H1 (cell line): ENCODE results near the gene BCAR1. TPM values are rescaled to one million over a fixed set of nuclear protein-coding genes. Genes with fewer than 3 reads are reported as not detected.

ENCODE experiments used
- CTCF ChIA-PET: fragments of 300-600 bp; sonication (Branson Sonifier 250); formaldehyde crosslinking; loops from one replicate; lab custom pipeline; 2021; ENCODE audit not compliant: partially characterized antibody; lab: Charles Lee
- POLR2A ChIA-PET: fragments of 300-600 bp; sonication (Branson Sonifier 250); formaldehyde crosslinking; loops from one replicate; lab custom pipeline; 2021; ENCODE audit warnings: inconsistent platforms; ENCODE audit not compliant: partially characterized antibody; lab: Charles Lee
- DNase-seq, 2 experiments: peaks; one replicate each; pipeline versions ENCODE4 v3.0.0 to v3.0.0-alpha.2; 2010 to 2022; ENCODE audit warnings: low spot score in 2 of 2, low read depth in 1 of 2, mixed read lengths in 1 of 2
- FAIRE-seq: peaks from 2 replicates; lab custom pipeline; 2011; peaks lifted over from hg19 to GRCh38; lab: Jason Lieb, UNC
- H2AFZ ChIP-seq: 2 replicates; pipeline ENCODE4 v1.8.1; 2012; ENCODE audit warnings: low read length, inconsistent platforms
- H2AK5ac ChIP-seq: 2 replicates; pipeline ENCODE4 v1.6.1; 2013; ENCODE audit warnings: low read depth, low read length
- H2BK120ac ChIP-seq: replicated peaks from 2 replicates; pipeline ENCODE3; 2013; ENCODE audit warnings: low read depth, low read length, inconsistent platforms
- H2BK12ac ChIP-seq: 2 replicates; pipeline ENCODE4 v1.6.1; 2013; ENCODE audit warnings: low read depth, low read length
- H2BK15ac ChIP-seq: 2 replicates; pipeline ENCODE4 v1.6.1; 2013; ENCODE audit warnings: low read length
- H2BK20ac ChIP-seq: 2 replicates; pipeline ENCODE4 v1.6.1; 2013; ENCODE audit warnings: low read length
- H2BK5ac ChIP-seq: 2 replicates; pipeline ENCODE4 v1.6.1; 2013; ENCODE audit warnings: low read depth, low read length
- H3K14ac ChIP-seq: 2 replicates; pipeline ENCODE4 v1.6.1; 2013; ENCODE audit warnings: inconsistent platforms; ENCODE audit not compliant: insufficient read length
- H3K18ac ChIP-seq: 2 replicates; pipeline ENCODE4 v1.6.1; 2013; ENCODE audit warnings: low read length; ENCODE audit errors: extremely low read depth
- H3K23ac ChIP-seq: 2 replicates; pipeline ENCODE4 v1.6.1; 2013; ENCODE audit warnings: inconsistent platforms; ENCODE audit not compliant: insufficient read length
- H3K23me2 ChIP-seq: 2 replicates; pipeline ENCODE4 v1.6.1; 2013; ENCODE audit warnings: low read depth, low read length
- H3K27ac ChIP-seq: 2 replicates; pipeline ENCODE4 v1.6.1; 2011; ENCODE audit warnings: low read depth, low read length, inconsistent platforms
- H3K27me3 ChIP-seq, 4 experiments: replicated peaks in 1 of 4; 1 replicate in 1 of 4; 2 replicates in 3 of 4; pipeline versions ENCODE4 v1.6.1 to v1.8.1; 2011 to 2013; ENCODE audit warnings: low read length in 3 of 4, mild to moderate bottlenecking in 3 of 4, inconsistent platforms in 2 of 4, mixed read lengths in 2 of 4, moderate library complexity in 1 of 4; ENCODE audit not compliant: control insufficient read depth in 3 of 4, insufficient read depth in 3 of 4; ENCODE audit errors: extremely low read depth in 1 of 4
- H3K36me3 ChIP-seq, 4 experiments: 2 replicates each; pipeline versions ENCODE4 v1.6.1 to v1.8.1; 2011 to 2013; ENCODE audit warnings: mild to moderate bottlenecking in 4 of 4, low read length in 3 of 4, moderate library complexity in 2 of 4, control low read depth in 1 of 4, inconsistent platforms in 1 of 4; ENCODE audit not compliant: insufficient read depth in 4 of 4, control insufficient read depth in 2 of 4
- H3K4ac ChIP-seq: replicated peaks from 2 replicates; pipeline ENCODE3; 2013; ENCODE audit warnings: low read length, low read depth, mixed read lengths, inconsistent platforms; ENCODE audit not compliant: insufficient read length
- H3K4me1 ChIP-seq, 4 experiments: replicated peaks in 1 of 4; 1 replicate in 1 of 4; 2 replicates in 3 of 4; pipeline versions ENCODE4 v1.6.1 to v1.8.1; 2011 to 2013; ENCODE audit warnings: low read length in 3 of 4, inconsistent platforms in 2 of 4, mixed read lengths in 1 of 4; ENCODE audit not compliant: insufficient read depth in 4 of 4, control insufficient read depth in 3 of 4
- H3K4me2 ChIP-seq, 2 experiments: 2 replicates each; pipeline versions ENCODE4 v1.6.1 to v1.8.1; 2011 to 2013; ENCODE audit warnings: low read depth in 2 of 2, low read length in 2 of 2, control low read depth in 1 of 2, inconsistent platforms in 1 of 2, mild to moderate bottlenecking in 1 of 2; ENCODE audit not compliant: insufficient read depth in 1 of 2
- H3K4me3 ChIP-seq, 4 experiments: fragments of 200-600, 300-600 bp in 1 of 4; sonication (generic), shearing (Covaris generic), sonication (Bioruptor Twin) in 1 of 4; 2 replicates each; pipeline versions ENCODE4 v1.5.1 to v1.8.1; 2011 to 2016; ENCODE audit warnings: low read length in 4 of 4, low read depth in 3 of 4, control low read depth in 2 of 4, inconsistent platforms in 2 of 4, mild to moderate bottlenecking in 2 of 4, mixed read lengths in 1 of 4, moderate library complexity in 1 of 4; ENCODE audit not compliant: insufficient read depth in 2 of 4; ENCODE audit errors: extremely low read depth in 1 of 4
- H3K56ac ChIP-seq: replicated peaks from 2 replicates; pipeline ENCODE3; 2013; ENCODE audit warnings: low read depth, mild to moderate bottlenecking, mixed read lengths, low read length, inconsistent platforms; ENCODE audit not compliant: insufficient read length
- H3K79me1 ChIP-seq: 2 replicates; pipeline ENCODE4 v1.6.1; 2013; ENCODE audit warnings: low read depth, low read length, control low read depth
- H3K79me2 ChIP-seq, 2 experiments: 2 replicates each; pipeline versions ENCODE4 v1.6.1 to v1.8.1; 2012 to 2013; ENCODE audit warnings: low read length in 2 of 2, mild to moderate bottlenecking in 2 of 2, inconsistent platforms in 1 of 2; ENCODE audit not compliant: insufficient read depth in 2 of 2, control insufficient read depth in 1 of 2
- H3K9ac ChIP-seq, 4 experiments: replicated peaks in 1 of 4; 1 replicate in 1 of 4; 2 replicates in 3 of 4; pipeline versions ENCODE4 v1.6.1 to v1.8.1; 2011 to 2013; ENCODE audit warnings: low read depth in 3 of 4, low read length in 3 of 4, control low read depth in 2 of 4, mild to moderate bottlenecking in 2 of 4, moderate library complexity in 2 of 4, inconsistent platforms in 1 of 4; ENCODE audit errors: extremely low read depth in 1 of 4
- H3K9me3 ChIP-seq, 2 experiments: 2 replicates each; pipeline versions ENCODE4 v1.6.1 to v1.8.1; 2012 to 2013; ENCODE audit warnings: mild to moderate bottlenecking in 2 of 2, moderate library complexity in 2 of 2, control low read depth in 1 of 2, inconsistent platforms in 1 of 2, low read depth in 1 of 2, low read length in 1 of 2, mixed read lengths in 1 of 2; ENCODE audit not compliant: insufficient read depth in 2 of 2
- H4K20me1 ChIP-seq, 2 experiments: replicated peaks in 1 of 2; 2 replicates each; pipeline versions ENCODE3 to v1.8.1; 2011 to 2013; ENCODE audit warnings: inconsistent platforms in 2 of 2, low read length in 2 of 2, mild to moderate bottlenecking in 1 of 2; ENCODE audit not compliant: insufficient read depth in 2 of 2, control insufficient read depth in 1 of 2
- H4K5ac ChIP-seq: 2 replicates; pipeline ENCODE4 v1.6.1; 2013; ENCODE audit warnings: low read length, low read depth, mixed read lengths, inconsistent platforms; ENCODE audit not compliant: insufficient read length
- H4K8ac ChIP-seq: 2 replicates; pipeline ENCODE4 v1.8.0; 2013; ENCODE audit warnings: mild to moderate bottlenecking, moderate library complexity, low read length, inconsistent platforms; ENCODE audit not compliant: insufficient read depth; ENCODE audit errors: extremely low read depth
- H4K91ac ChIP-seq: replicated peaks from 2 replicates; pipeline ENCODE3; 2013; ENCODE audit warnings: low read length, mixed read lengths, inconsistent platforms; ENCODE audit not compliant: insufficient read length
- ASH2L ChIP-seq: fragments of 200-600, 300-600 bp; sonication (generic); IDR thresholded peaks from one replicate; pipeline ENCODE4 v1.7.1; 2017; ENCODE audit warnings: low read length
- BACH1 ChIP-seq: IDR thresholded peaks from 2 replicates; pipeline ENCODE4 v1.6.1; 2012; ENCODE audit warnings: low read length, improper control_type of control experiment
- CTCF ChIP-seq, 3 experiments: IDR thresholded peaks; 1 replicate in 2 of 3; 2 replicates in 1 of 3; pipeline versions ENCODE4 v1.5.1 to v1.6.1; 2011; ENCODE audit warnings: low read length in 3 of 3, mild to moderate bottlenecking in 3 of 3, inconsistent platforms in 2 of 3, low read depth in 1 of 3, moderate library complexity in 1 of 3; ENCODE audit not compliant: insufficient read depth in 1 of 3; ENCODE audit errors: control extremely low read depth in 1 of 3
- KDM5A ChIP-seq: fragments of 200-600 bp; IDR thresholded peaks from 2 replicates; pipeline ENCODE4 v1.7.1; 2012; ENCODE audit warnings: mild to moderate bottlenecking, low read length, inconsistent platforms, mixed read lengths
- POLR2A ChIP-seq, 2 experiments: IDR thresholded peaks; 1 replicate in 1 of 2; 2 replicates in 1 of 2; pipeline ENCODE4 v1.6.1; 2011; ENCODE audit warnings: low read depth in 2 of 2, low read length in 2 of 2, mild to moderate bottlenecking in 2 of 2; ENCODE audit errors: control extremely low read depth in 1 of 2
- RAD21 ChIP-seq, 2 experiments: IDR thresholded peaks in 1 of 2; conservative IDR thresholded peaks in 1 of 2; 2 replicates each; pipeline ENCODE4 v1.6.1; 2011; ENCODE audit warnings: low read depth in 2 of 2, low read length in 2 of 2, improper control_type of control experiment in 1 of 2, inconsistent platforms in 1 of 2, mild to moderate bottlenecking in 1 of 2, moderate library complexity in 1 of 2
- RFX5 ChIP-seq: IDR thresholded peaks from 2 replicates; pipeline ENCODE4 v1.6.1; 2011; ENCODE audit warnings: low read depth, low read length, improper control_type of control experiment, borderline replicate concordance
- SP1 ChIP-seq: IDR thresholded peaks from 2 replicates; pipeline ENCODE4 v1.6.1; 2011; ENCODE audit warnings: low read depth, low read length
- TAF1 ChIP-seq: IDR thresholded peaks from 2 replicates; pipeline ENCODE4 v1.6.1; 2011; ENCODE audit warnings: mild to moderate bottlenecking, low read depth, low read length
- WGBS, 2 experiments: shearing (Covaris generic) in 1 of 2; methylation state at CpG; one replicate each; pipeline versions ENCODE4 v1.1.6 to v1.1.7; 2013 to 2015; ENCODE audit warnings: low lambda C conversion rate in 2 of 2, mixed read lengths in 2 of 2, inconsistent platforms in 1 of 2, low coverage in 1 of 2, missing lambda C conversion rate in 1 of 2; ENCODE audit not compliant: insufficient replicate concordance in 2 of 2, insufficient coverage in 1 of 2, insufficient read length in 1 of 2; ENCODE audit errors: extremely low coverage in 1 of 2, missing lambda C conversion rate in 1 of 2; 5-methylcytosine and 5-hydroxymethylcytosine counted together
- polyA plus RNA-seq, 7 experiments: library from polyadenylated mRNA; depleted of rRNA in 3 of 7; stranded (reverse) in 5 of 7; unstranded in 2 of 7; fragments of >200 nt in 5 of 7; fragments of 200-250 nt in 2 of 7; gene quantifications; 1 replicate in 5 of 7; 2 replicates in 1 of 7; 4 replicates in 1 of 7; pipeline versions ENCODE4 v1.2.1 to v1.2.3, GENCODE V29; 2011 to 2013; ENCODE audit warnings: missing spikeins in 2 of 7, mixed read lengths in 2 of 7
- total RNA-seq: library from RNA; stranded (reverse); fragmentation: NEBNext Ultra II Directional; extraction: Animal tissue kit (Norgen Biotek cat#: 25700); gene quantifications from 2 replicates; pipeline ENCODE4 v1.2.1, GENCODE V29; 2021

BCAR1 gene
- total and polyA plus RNA-seq, 2 of the 8 experiments (the other 6 are each of a cell fraction or from before 2014, with no cell fraction given): 59.8 to 105 TPM

DNA sequence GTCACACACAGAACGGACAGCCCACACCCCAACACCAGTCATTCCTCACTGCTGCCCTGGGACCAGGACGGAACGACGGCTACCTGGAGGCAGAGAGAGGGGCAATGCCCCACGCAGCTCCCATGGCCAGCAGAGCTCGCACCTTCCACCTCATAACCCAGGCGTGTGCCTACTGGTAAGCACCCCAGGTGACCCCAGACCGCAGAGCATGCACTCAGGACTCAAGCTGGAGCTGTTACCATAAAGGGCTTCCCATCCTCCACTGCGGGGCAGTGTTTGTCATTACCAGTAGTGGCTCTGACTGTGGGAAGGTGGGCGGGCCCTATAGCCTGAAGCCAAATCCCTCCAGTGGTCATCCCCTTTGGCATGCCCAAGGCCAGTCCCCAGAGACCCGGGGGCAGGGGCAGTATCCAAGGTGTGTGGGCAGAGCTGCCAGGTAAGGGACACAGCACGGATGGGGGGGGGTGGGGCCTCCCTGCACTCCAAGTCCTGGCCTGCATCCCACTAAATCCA is 4.7 kb upstream of the BCAR1 start:
- peak overlapping the region; percentile 95; the same call in 1 of the 2 replicates for H2AK5ac ChIP-seq
- H3K4me2 ChIP-seq: peak overlapping the region; percentile 19 to 53
- H3K4ac ChIP-seq: peak overlapping the region; percentile 71
- H3K36me3 ChIP-seq: no peaks in the 10 kb centered on the region
- FAIRE-seq (peak; percentile 58), DNase-seq (no peak)
- H3K56ac ChIP-seq: no peak overlapping the region
- H4K20me1 ChIP-seq: peaks cover 3 to 11% of the 10 kb centered on the region in 2 experiments
- H2BK5ac ChIP-seq: peak overlapping the region; percentile 74
- H4K91ac ChIP-seq: peak overlapping the region; percentile 78
- peak overlapping the region; percentile 97 for H2BK12ac ChIP-seq
- H3K23me2 ChIP-seq: peaks cover 12% of the 10 kb centered on the region; the same call in 1 of the 2 replicates
- peak overlapping the region; percentile 87 for H2BK20ac ChIP-seq
- peak overlapping the region; percentile 84 for H4K8ac ChIP-seq
- peak overlapping the region in 1 of 4 experiments; percentile 10; a peak in 1 of 8 replicates for H3K4me3 ChIP-seq
- POLR2A ChIA-PET: interaction anchor here (1.1 to 16.2 kb wide), 5 partner anchors 9 to 27 kb away, joined by 3 to 375 read pairs (median 6); no protein-coding TSS in a partner anchor
- peak overlapping the region; percentile 44 for H3K14ac ChIP-seq
- CTCF ChIA-PET: interaction anchor here (0.9 to 15.7 kb wide), 11 partner anchors 10 to 145 kb away, joined by 3 to 236 read pairs (median 4); no protein-coding TSS in a partner anchor
- peaks cover 30% of the 10 kb centered on the region for H3K79me1 ChIP-seq
- peak overlapping the region in 3 of 4 experiments; percentile 2 to 25 (median 13); a peak in 4 of 7 replicates for H3K9ac ChIP-seq
- no peaks in the 10 kb centered on the region for H3K9me3 ChIP-seq
- H3K4me1 ChIP-seq: peaks cover 13 to 65% (median 50%) of the 10 kb centered on the region in 4 experiments
- no peak overlapping the region for H3K23ac ChIP-seq
- peaks cover 0 to 72% of the 10 kb centered on the region in 2 experiments; a peak in 3 of 4 replicates for H3K79me2 ChIP-seq
- peak overlapping the region; percentile 93 for H3K18ac ChIP-seq
- H2BK15ac ChIP-seq: peak overlapping the region; percentile 23; the same call in 1 of the 2 replicates
- 57% methylated on average over 12 of the region's 12 CpGs; no CpG with 5 or more reads in 1 of the 2 experiments for WGBS, 2 experiments
- H3K27ac ChIP-seq: peak overlapping the region; percentile 48; the same call in 1 of the 2 replicates
- H4K5ac ChIP-seq: peak overlapping the region; percentile 73
- no peak overlapping the region for H2AFZ ChIP-seq
- H3K27me3 ChIP-seq: no peaks in the 10 kb centered on the region; a peak in 1 of 7 replicates
- peak overlapping the region; percentile 79 for H2BK120ac ChIP-seq
- TF ChIP-seq CTCF (IDR thresholded peaks at IDR 0.05; ENCODE audit: control extremely low read depth in 1 of 3, insufficient read depth in 1 of 3, low read depth in 1 of 3, low read length in 3 of 3): peak in 2 of 3 experiments; percentile 33 to 35; a peak in 2 of 4 replicates
- no peak for TF ChIP-seq KDM5A
- no peak for TF ChIP-seq RFX5
- 0 out of 2 replicates have a peak, but pooled peaks have one; percentile 18 for TF ChIP-seq BACH1
- peak in 1 of 2 experiments; percentile 47; a peak in 1 of 3 replicates for TF ChIP-seq POLR2A (IDR thresholded peaks at IDR 0.05; ENCODE audit: control extremely low read depth in 1 of 2, low read depth in 2 of 2, low read length in 2 of 2)
- TF ChIP-seq TAF1: 0 out of 2 replicates have a peak, but pooled peaks have one; percentile 36
- TF ChIP-seq ASH2L: peak; percentile 12
- TF ChIP-seq RAD21 (IDR thresholded peaks at IDR 0.05 in 1 of 2, conservative IDR thresholded peaks at IDR 0.05 in 1 of 2; ENCODE audit: low read depth in 2 of 2, low read length in 2 of 2): peak; percentile 29 to 47; a peak in 3 of 4 replicates
- TF ChIP-seq SP1: no peak
